Measurements from ENCODE around the gene ASPRV1. TPM values are rescaled to one million over a fixed set of nuclear protein-coding genes. Genes with fewer than 3 reads are reported as not detected.
A peak's percentile ranks its signal among the peaks of the same experiment; 100 is the strongest.

The ASPRV1 gene
- total RNA-seq, 1 experiment from 2014 or later: 0.48 TPM

DNA sequence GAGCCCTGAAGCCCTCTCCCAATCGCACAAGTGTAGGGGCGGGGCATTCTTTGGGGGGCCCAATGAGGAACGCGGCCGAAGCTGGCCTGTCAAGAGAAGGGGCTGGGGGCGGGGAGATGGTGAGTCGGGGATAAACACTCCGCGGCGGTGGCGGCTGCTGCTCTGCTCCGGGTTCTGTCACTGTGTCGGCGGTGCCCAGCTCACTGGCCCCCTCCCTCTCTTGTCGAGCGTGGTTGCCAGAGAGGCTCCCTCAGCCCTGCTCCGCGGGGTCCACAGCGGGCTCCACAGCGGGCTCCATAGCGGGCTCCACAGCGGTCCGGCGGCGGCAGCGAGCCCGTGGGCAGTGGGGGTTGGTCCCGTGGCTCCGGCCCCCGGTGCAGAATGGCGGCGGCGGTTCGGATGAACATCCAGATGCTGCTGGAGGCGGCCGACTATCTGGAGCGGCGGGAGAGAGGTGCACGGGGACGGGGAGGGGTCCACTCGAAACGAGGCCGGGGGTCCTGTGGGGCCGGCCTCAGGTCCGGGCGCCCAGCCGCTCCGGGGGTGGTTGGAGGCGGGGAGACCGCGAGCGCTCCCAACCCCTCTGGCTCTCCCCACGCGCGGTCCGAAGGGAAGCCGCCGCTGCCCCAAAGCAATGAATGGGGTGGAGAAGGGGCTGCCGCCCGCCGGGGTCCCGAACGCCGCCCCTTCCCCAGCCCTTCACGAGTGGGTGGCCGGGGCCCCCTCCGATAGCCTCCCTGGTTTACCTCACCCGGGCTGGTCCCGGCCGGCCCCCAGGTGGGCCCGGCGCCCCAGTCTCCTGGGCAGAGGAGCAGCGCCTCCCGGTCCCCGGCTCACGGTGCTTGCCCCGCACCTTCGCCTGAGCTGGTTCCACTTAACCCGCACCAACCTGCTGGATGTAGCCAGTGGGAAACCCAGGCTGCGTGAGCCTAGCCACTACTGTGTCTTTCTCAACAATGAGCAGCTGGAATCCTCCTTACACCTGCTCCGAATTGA lies 46.2 kb downstream of the ASPRV1 start, which contains the start of gene MXD1:
TSS of gene MXD1 (plus strand) at position 160 of the 996 bp plus-strand sequence. CDS start at position 382, 222 bp downstream.
- ChIA-PET CTCF (interaction anchor here (0.5 to 2.2 kb wide), 11 partner anchors 147 to 705 kb away, joined by 3 to 18 read pairs (median 3); no protein-coding TSS in a partner anchor), POLR2A (ENCODE audit: unreplicated experiment) (interaction anchor here (0.5 to 1.7 kb wide), 19 partner anchors 15 to 610 kb away, joined by 3 to 17 read pairs (median 5); partner anchors contain the start of genes C2orf42, FAM136A and SNRPG)
- H3K36me3 ChIP-seq (ENCODE audit: low read depth): peaks cover 31% of the 10 kb centered on the region
- no peak for DNase-seq
- TSS peak; percentile 30 for BruUV-seq (replicated peaks)
- H3K79me2 ChIP-seq (ENCODE audit: low read depth): peaks cover 62% of the 10 kb centered on the region
- H4K20me1 ChIP-seq (ENCODE audit: insufficient read depth): no peaks in the 10 kb centered on the region
- peaks cover 45% of the 10 kb centered on the region for H3K4me1 ChIP-seq (replicated peaks; ENCODE audit: insufficient read depth)
- H3K27me3 ChIP-seq (ENCODE audit: insufficient read depth, low read depth): no peaks in the 10 kb centered on the region
- peak within 1 kb of the TSS; percentile 70 for H2AFZ ChIP-seq
- intact Hi-C loops (cut with micrococcal nuclease; ENCODE audit: unreplicated experiment): loop anchor here (1.0 to 5.0 kb wide), 7 partner anchors 32 to 732 kb away; no protein-coding TSS in a partner anchor
- TF ChIP-seq EZH2 (IDR thresholded peaks at IDR 0.05; ENCODE audit: low read depth): no peak
- TF ChIP-seq, protein P1, sequence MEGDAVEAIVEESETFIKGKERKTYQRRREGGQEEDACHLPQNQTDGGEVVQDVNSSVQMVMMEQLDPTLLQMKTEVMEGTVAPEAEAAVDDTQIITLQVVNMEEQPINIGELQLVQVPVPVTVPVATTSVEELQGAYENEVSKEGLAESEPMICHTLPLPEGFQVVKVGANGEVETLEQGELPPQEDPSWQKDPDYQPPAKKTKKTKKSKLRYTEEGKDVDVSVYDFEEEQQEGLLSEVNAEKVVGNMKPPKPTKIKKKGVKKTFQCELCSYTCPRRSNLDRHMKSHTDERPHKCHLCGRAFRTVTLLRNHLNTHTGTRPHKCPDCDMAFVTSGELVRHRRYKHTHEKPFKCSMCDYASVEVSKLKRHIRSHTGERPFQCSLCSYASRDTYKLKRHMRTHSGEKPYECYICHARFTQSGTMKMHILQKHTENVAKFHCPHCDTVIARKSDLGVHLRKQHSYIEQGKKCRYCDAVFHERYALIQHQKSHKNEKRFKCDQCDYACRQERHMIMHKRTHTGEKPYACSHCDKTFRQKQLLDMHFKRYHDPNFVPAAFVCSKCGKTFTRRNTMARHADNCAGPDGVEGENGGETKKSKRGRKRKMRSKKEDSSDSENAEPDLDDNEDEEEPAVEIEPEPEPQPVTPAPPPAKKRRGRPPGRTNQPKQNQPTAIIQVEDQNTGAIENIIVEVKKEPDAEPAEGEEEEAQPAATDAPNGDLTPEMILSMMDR (conservative IDR thresholded peaks at IDR 0.05): no peak
- peak within 1 kb of the TSS; percentile 80 for H3K27ac ChIP-seq
- H3K9me2 ChIP-seq (ENCODE audit: insufficient read depth): no peaks in the 10 kb centered on the region
- H3K4me3 ChIP-seq: peak within 1 kb of the TSS; percentile 75
- peak within 1 kb of the TSS; percentile 91 for H3K4me2 ChIP-seq
- H3F3A ChIP-seq (ENCODE audit: insufficient read depth, low read depth): peaks cover 49% of the 10 kb centered on the region
- no peaks in the 10 kb centered on the region for H3K9me3 ChIP-seq (ENCODE audit: insufficient read depth, low read depth)

DNA sequence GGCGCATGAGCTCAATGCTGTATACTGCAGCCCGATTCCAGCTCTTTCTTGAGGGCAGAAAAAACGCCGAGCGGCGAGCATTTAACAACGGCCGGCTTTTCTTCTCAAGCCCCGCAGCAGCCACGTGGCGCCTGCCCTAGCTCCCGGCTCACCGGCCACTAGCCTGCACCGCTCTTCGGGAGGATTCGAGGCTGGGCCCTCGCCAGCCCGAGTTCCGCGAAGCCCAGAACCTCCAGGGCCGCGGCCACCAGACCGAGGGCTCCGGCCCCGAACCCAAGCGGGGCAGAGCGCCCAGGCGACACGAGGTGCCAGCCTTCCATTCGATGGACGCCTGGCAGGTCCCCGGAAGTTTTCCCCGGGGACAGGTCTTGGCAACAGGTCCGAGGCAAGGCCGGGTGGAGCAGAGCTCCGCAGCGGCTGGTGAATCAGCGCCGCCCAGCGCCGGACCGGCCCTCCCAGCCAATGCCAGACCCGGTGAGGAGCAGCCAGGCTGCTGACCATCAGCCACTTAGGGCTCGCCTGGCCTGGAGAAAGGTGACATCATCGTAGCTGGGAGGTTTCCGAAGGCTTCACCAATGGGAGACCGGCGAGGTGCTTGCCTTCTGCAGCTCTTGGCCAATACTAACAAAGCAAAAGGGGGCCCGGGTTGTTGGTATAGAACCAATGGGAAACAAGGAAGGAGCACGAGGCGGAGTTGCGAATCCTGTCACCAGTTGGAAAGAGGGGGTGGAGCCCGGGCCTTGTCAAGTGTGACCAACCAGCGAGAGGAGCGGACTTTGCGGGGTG lies 47.1 kb downstream of the ASPRV1 start:
- H3K4me1 ChIP-seq (replicated peaks; ENCODE audit: insufficient read depth): peaks cover 45% of the 10 kb centered on the region

More for the DNA sequence above, 47.1 kb downstream of the ASPRV1 start:
- peaks cover 53% of the 10 kb centered on the region for H3K79me2 ChIP-seq (ENCODE audit: low read depth)
- peak overlapping the region; percentile 70 for H2AFZ ChIP-seq
- no peaks in the 10 kb centered on the region for H3K9me3 ChIP-seq (ENCODE audit: insufficient read depth, low read depth)
- CTCF ChIA-PET: interaction anchor here (0.5 to 2.2 kb wide), 12 partner anchors 88 to 706 kb away, joined by 3 to 18 read pairs (median 3); partner anchors contain the start of gene C2orf42
- DNase-seq: peak; percentile 99 to 100
- H3K4me2 ChIP-seq: peak overlapping the region; percentile 91
- TSS peak; percentile 93 for BruUV-seq (replicated peaks)
- H4K20me1 ChIP-seq (ENCODE audit: insufficient read depth): no peaks in the 10 kb centered on the region
- intact Hi-C loops (cut with micrococcal nuclease; ENCODE audit: unreplicated experiment): loop anchor here (1.0 to 5.0 kb wide), 7 partner anchors 32 to 733 kb away; no protein-coding TSS in a partner anchor
- peak overlapping the region; percentile 80 for H3K27ac ChIP-seq
- H3F3A ChIP-seq (ENCODE audit: insufficient read depth, low read depth): peaks cover 58% of the 10 kb centered on the region
- no peaks in the 10 kb centered on the region for H3K27me3 ChIP-seq (ENCODE audit: insufficient read depth, low read depth)
- TF ChIP-seq, protein P1 (conservative IDR thresholded peaks at IDR 0.05): peak; percentile 19; the same call in 1 of the 2 replicates
- no peak for TF ChIP-seq EZH2 (IDR thresholded peaks at IDR 0.05; ENCODE audit: low read depth)
- no peaks in the 10 kb centered on the region for H3K9me2 ChIP-seq (ENCODE audit: insufficient read depth)
- H3K4me3 ChIP-seq: peak overlapping the region; percentile 75
- H3K36me3 ChIP-seq (ENCODE audit: low read depth): peaks cover 24% of the 10 kb centered on the region
- POLR2A ChIA-PET (ENCODE audit: unreplicated experiment): interaction anchor here (0.5 to 1.7 kb wide), 29 partner anchors 16 to 899 kb away, joined by 3 to 17 read pairs (median 5); partner anchors contain the start of genes C2orf42, FAM136A, SNRPG and TGFA
